B cell (primary cell): ENCODE measurements around the gene TNP2. TPM values are rescaled to one million over a fixed set of nuclear protein-coding genes. Genes with fewer than 3 reads are reported as not detected.

Source experiments
- ATAC-seq: fragments of 200-7000 bp; cut with Tn5 transposase; one replicate; pipeline ENCODE4 v1.10.0; 2021; ENCODE audit warnings: low read depth, mild to moderate bottlenecking, moderate number of reproducible peaks, moderate library complexity
- CTCF ChIA-PET: fragments of 350-600 bp; sonication (Branson Sonifier 250); formaldehyde crosslinking; loops from one replicate; lab custom pipeline; 2021; ENCODE audit warnings: antibody characterized with exemption, inconsistent platforms; lab: Charles Lee
- POLR2A ChIA-PET: fragments of 350-600 bp; sonication (Branson Sonifier 250); formaldehyde crosslinking; loops from one replicate; lab custom pipeline; 2021; ENCODE audit warnings: antibody characterized with exemption; lab: Charles Lee
- DNase-seq: peaks from one replicate; pipeline ENCODE4 v3.0.0; 2013
- H2AFZ ChIP-seq: 2 replicates; pipeline ENCODE4 v1.6.1; 2012; ENCODE audit warnings: mild to moderate bottlenecking, low read depth, low read length; ENCODE audit not compliant: insufficient read depth, poor library complexity, severe bottlenecking
- H3K27ac ChIP-seq, 2 donors: 1 replicate in 1 of 2; 2 replicates in 1 of 2; pipeline ENCODE4 v1.5.1; 2012 to 2013; ENCODE audit warnings: low read length in 2 of 2, mild to moderate bottlenecking in 2 of 2, moderate library complexity in 1 of 2
- H3K27me3 ChIP-seq, 4 experiments: fragments of 200-600 bp in 1 of 4; sonication (generic) in 1 of 4; replicated peaks in 1 of 4; 1 replicate in 2 of 4; 2 replicates in 2 of 4; pipeline versions ENCODE4 v1.6.1 to v1.7.0; 2013 to 2016; ENCODE audit warnings: low read length in 3 of 4, mild to moderate bottlenecking in 2 of 4, mixed read lengths in 1 of 4, moderate library complexity in 1 of 4; ENCODE audit not compliant: insufficient read depth in 4 of 4, control insufficient read depth in 3 of 4; ENCODE audit errors: control extremely low read depth in 1 of 4
- H3K36me3 ChIP-seq, 2 experiments: replicated peaks in 1 of 2; 1 replicate in 1 of 2; 2 replicates in 1 of 2; pipeline versions ENCODE4 v1.6.1 to v1.7.1; 2013; ENCODE audit warnings: low read length in 1 of 2; ENCODE audit not compliant: insufficient read depth in 2 of 2, control insufficient read depth in 1 of 2; ENCODE audit errors: control extremely low read depth in 1 of 2, extremely low read depth in 1 of 2
- H3K4me1 ChIP-seq, 2 donors: fragments of 200-600 bp in 1 of 2; sonication (generic) in 1 of 2; 1 replicate in 1 of 2; 2 replicates in 1 of 2; pipeline versions ENCODE4 v1.5.1 to v1.6.1; 2013 to 2017; ENCODE audit warnings: low read length in 2 of 2; ENCODE audit not compliant: control insufficient read depth in 2 of 2, insufficient read depth in 2 of 2
- H3K4me2 ChIP-seq: replicated peaks from 2 replicates; pipeline ENCODE3; 2012; ENCODE audit warnings: mild to moderate bottlenecking, low read depth, low read length; ENCODE audit not compliant: poor library complexity, severe bottlenecking
- H3K4me3 ChIP-seq, 5 experiments: fragments of 200-600 bp in 1 of 5; sonication (generic) in 1 of 5; 1 replicate in 3 of 5; 2 replicates in 2 of 5; pipeline versions ENCODE4 v1.5.1 to v1.7.0; 2011 to 2016; ENCODE audit warnings: low read length in 4 of 5, mild to moderate bottlenecking in 4 of 5, low read depth in 2 of 5, control low read depth in 1 of 5, moderate library complexity in 1 of 5; ENCODE audit not compliant: insufficient read depth in 1 of 5; ENCODE audit errors: control extremely low read depth in 1 of 5, extremely low read depth in 1 of 5
- H3K79me2 ChIP-seq: fragments of 200-600 bp; sonication (generic); one replicate; pipeline ENCODE4 v1.6.0; 2016; ENCODE audit warnings: low read length; ENCODE audit not compliant: control insufficient read depth, insufficient read depth
- H3K9ac ChIP-seq: fragments of 200-600 bp; sonication (generic); 2 replicates; pipeline ENCODE4 v1.6.1; 2017; ENCODE audit warnings: mild to moderate bottlenecking, low read length, moderate library complexity
- H3K9me3 ChIP-seq, 3 donors: one replicate each; pipeline versions ENCODE4 v1.6.1 to v1.7.1; 2013; ENCODE audit warnings: low read length in 2 of 3; ENCODE audit not compliant: control insufficient read depth in 2 of 3, insufficient read depth in 1 of 3; ENCODE audit errors: control extremely low read depth in 1 of 3
- H4K20me1 ChIP-seq: 2 replicates; pipeline ENCODE4 v1.6.0; 2012; ENCODE audit warnings: mild to moderate bottlenecking, low read length; ENCODE audit not compliant: insufficient read depth, control insufficient read depth, poor library complexity, severe bottlenecking
- H3K27ac Mint-ChIP-seq: one replicate; pipeline ENCODE4 v1.8.0; 2021; ENCODE audit warnings: mixed read lengths
- H3K27me3 Mint-ChIP-seq: one replicate; pipeline ENCODE4 v1.8.0; 2021; ENCODE audit warnings: mixed read lengths
- H3K4me1 Mint-ChIP-seq: one replicate; pipeline ENCODE4 v1.8.0; 2021; ENCODE audit warnings: mixed read lengths
- H3K4me3 Mint-ChIP-seq: one replicate; pipeline ENCODE4 v1.8.0; 2021; ENCODE audit warnings: mixed read lengths
- H3K9me3 Mint-ChIP-seq: one replicate; pipeline ENCODE4 v1.8.0; 2022; ENCODE audit warnings: mixed read lengths; ENCODE audit not compliant: insufficient read depth
- CTCF ChIP-seq: fragments of 200-600 bp; IDR thresholded peaks from one replicate; pipeline ENCODE4 v1.8.0; 2022; ENCODE audit warnings: antibody characterized with exemption, mild to moderate bottlenecking
- EZH2 ChIP-seq: IDR thresholded peaks from 2 replicates; pipeline ENCODE4 v1.6.1; 2012; ENCODE audit warnings: borderline replicate concordance, low read depth, mild to moderate bottlenecking, moderate library complexity, low read length; ENCODE audit not compliant: insufficient read depth, poor library complexity, severe bottlenecking
- WGBS: methylation state at CpG from one replicate; pipeline ENCODE4 v1.1.5; 2013; ENCODE audit warnings: missing lambda C conversion rate; ENCODE audit not compliant: insufficient coverage; 5-methylcytosine and 5-hydroxymethylcytosine counted together
- intact Hi-C: fragments of 100-400 bp; cut with micrococcal nuclease; formaldehyde crosslinking; loops from one replicate; pipeline ENCODE4 v1.10.0; 2022
- polyA plus RNA-seq: library from polyadenylated mRNA; depleted of rRNA; stranded (reverse); fragments of >200 nt; gene quantifications from 2 replicates; pipeline ENCODE4 v1.2.3, GENCODE V29; 2012
- total RNA-seq, 2 donors: library from RNA; stranded (reverse); fragments of 120-200 nt in 1 of 2; gene quantifications; 1 replicate in 1 of 2; 2 replicates in 1 of 2; pipeline versions ENCODE4 v1.2.3 to v1.2.4, GENCODE V29; 2013 to 2022

The TNP2 gene
- total and polyA plus RNA-seq, 2 donors (not counting 1 experiment from before 2014, with no cell fraction given) = not detected

- ATAC-seq = no peak
- H3K27me3 Mint-ChIP-seq = no peaks in the 10 kb centered on the region
- H3K27ac ChIP-seq = no peak overlapping the region
- peaks cover 0 to 21% (median 4%) of the 10 kb centered on the region in 3 donors for H3K9me3 ChIP-seq
- H4K20me1 ChIP-seq = no peaks in the 10 kb centered on the region
- H3K9ac ChIP-seq = no peak overlapping the region
- peaks cover 71% of the 10 kb centered on the region for H3K4me1 Mint-ChIP-seq
- H3K4me1 ChIP-seq = peaks cover 59 to 73% of the 10 kb centered on the region in 2 donors
- H2AFZ ChIP-seq = no peak overlapping the region
- peak overlapping the region; percentile 39 for H3K4me2 ChIP-seq
- CTCF ChIA-PET = interaction anchor here (1.0 to 6.9 kb wide), 5 partner anchors 12 to 349 kb away, joined by 3 to 136 read pairs (median 77); partner anchors contain the start of gene SOCS1
- WGBS = 72% methylated on average over 6 of the region's 8 CpGs
- H3K27me3 ChIP-seq = no peaks in the 10 kb centered on the region
- POLR2A ChIA-PET = interaction anchor here (5.6 to 6.8 kb wide), 3 partner anchors 14 to 56 kb away, joined by 89 to 118 read pairs (median 94); partner anchors contain the start of gene SOCS1
- peak; percentile 37 for DNase-seq
- TF ChIP-seq EZH2 = no peak
- no peak for TF ChIP-seq CTCF
- H3K36me3 ChIP-seq = no peaks in the 10 kb centered on the region
- intact Hi-C loops = loop anchor here (5.0 kb wide), 2 partner anchors 236 to 369 kb away; no protein-coding TSS in a partner anchor
- peak overlapping the region; percentile 82 for H3K27ac Mint-ChIP-seq
- H3K4me3 ChIP-seq = no peak overlapping the region
- H3K79me2 ChIP-seq = no peaks in the 10 kb centered on the region
- peak overlapping the region; percentile 48 for H3K4me3 Mint-ChIP-seq
- no peaks in the 10 kb centered on the region for H3K9me3 Mint-ChIP-seq
Measured at GRCh38 chr16:11312718-11313492, 43.8 kb upstream of the TNP2 start.
